ENCODE measurements around the gene U2SURP. TPM values are rescaled to one million over a fixed set of nuclear protein-coding genes. Genes with fewer than 3 reads are reported as not detected.

Gene U2SURP
- total and polyA plus RNA-seq, 4 donors, result 12.3 to 102 (median 62.0) TPM

GRCh38 chr3:143090976-143091837, 89.8 kb downstream of the U2SURP start:
- intact Hi-C loops (cut with DNase I), result no loop called here
- DNase-seq, result no peak
- ATAC-seq (ENCODE audit: low FRiP score), result no peak
- no peak overlapping the region for H3K27ac ChIP-seq (ENCODE audit: low read depth in 1 of 2, low read length in 2 of 2)
- 87 to 89% methylated on average over 9 of the region's 9 CpGs for WGBS, 2 donors
- no peaks in the 10 kb centered on the region for H3K4me1 ChIP-seq (ENCODE audit: control insufficient read depth in 1 of 2, insufficient read depth in 2 of 2, low read length in 2 of 2)
- peaks cover 0 to 2% of the 10 kb centered on the region in 2 donors for H3K27me3 ChIP-seq (ENCODE audit: control insufficient read depth in 1 of 2, insufficient read depth in 2 of 2, low read length in 1 of 2)
- no peak overlapping the region for H3K4me3 ChIP-seq (ENCODE audit: low read length in 2 of 2)
- H3K36me3 ChIP-seq (ENCODE audit: control insufficient read depth in 1 of 2, insufficient read depth in 2 of 2, low read length in 1 of 2), result no peaks in the 10 kb centered on the region
- no peaks in the 10 kb centered on the region for H3K9me3 ChIP-seq (ENCODE audit: control insufficient read depth, low read length)

- Histone ChIP-seq H3K36me3 (ENCODE audit: control insufficient read depth in 1 of 2, insufficient read depth in 2 of 2, low read length in 1 of 2) (no peaks in the 10 kb centered on the region), H3K27ac (ENCODE audit: low read depth in 1 of 2, low read length in 2 of 2) (no peak overlapping the region), H3K9me3 (ENCODE audit: control insufficient read depth, low read length) (no peaks in the 10 kb centered on the region), H3K4me1 (ENCODE audit: control insufficient read depth in 1 of 2, insufficient read depth in 2 of 2, low read length in 2 of 2) (no peaks in the 10 kb centered on the region), H3K4me3 (ENCODE audit: low read length in 2 of 2) (no peak overlapping the region), H3K27me3 (ENCODE audit: control insufficient read depth in 1 of 2, insufficient read depth in 2 of 2, low read length in 1 of 2) (peaks cover 0 to 2% of the 10 kb centered on the region in 2 donors)
- intact Hi-C loops (cut with DNase I), result no loop called here
- WGBS, 2 donors, result 85 to 88% methylated on average over 1 of the region's 1 CpG
- no peak for ATAC-seq (ENCODE audit: low FRiP score)
- DNase-seq, result no peak
These were observed 90.8 kb downstream of the U2SURP start for GRCh38 chr3:143092191-143092590.

GRCh38 chr3:143095813-143096212, 94.4 kb downstream of the U2SURP start:
- Histone ChIP-seq H3K36me3 (ENCODE audit: control insufficient read depth in 1 of 2, insufficient read depth in 2 of 2, low read length in 1 of 2) (no peaks in the 10 kb centered on the region), H3K4me1 (ENCODE audit: control insufficient read depth in 1 of 2, insufficient read depth in 2 of 2, low read length in 2 of 2) (no peaks in the 10 kb centered on the region), H3K27me3 (ENCODE audit: control insufficient read depth in 1 of 2, insufficient read depth in 2 of 2, low read length in 1 of 2) (peaks cover 0 to 2% of the 10 kb centered on the region in 2 donors), H3K4me3 (ENCODE audit: low read length in 2 of 2) (no peak overlapping the region), H3K9me3 (ENCODE audit: control insufficient read depth, low read length) (peaks cover 1% of the 10 kb centered on the region), H3K27ac (ENCODE audit: low read depth in 1 of 2, low read length in 2 of 2) (no peak overlapping the region)
- intact Hi-C loops (cut with DNase I), result no loop called here
- DNase-seq (no peak), ATAC-seq (ENCODE audit: low FRiP score) (no peak)
- WGBS, 2 donors, result 93 to 96% methylated on average over 2 of the region's 2 CpGs

GRCh38 chr3:143098032-143098764, 96.8 kb downstream of the U2SURP start:
- no peak overlapping the region for H3K27ac ChIP-seq (ENCODE audit: low read depth in 1 of 2, low read length in 2 of 2)
- no peaks in the 10 kb centered on the region for H3K36me3 ChIP-seq (ENCODE audit: control insufficient read depth in 1 of 2, insufficient read depth in 2 of 2, low read length in 1 of 2)
- H3K4me3 ChIP-seq (ENCODE audit: low read length in 2 of 2), result no peak overlapping the region
- peaks cover 0 to 2% of the 10 kb centered on the region in 2 donors for H3K27me3 ChIP-seq (ENCODE audit: control insufficient read depth in 1 of 2, insufficient read depth in 2 of 2, low read length in 1 of 2)
- WGBS, 2 donors, result 87 to 89% methylated on average over 5 of the region's 5 CpGs
- DNase-seq (no peak), ATAC-seq (ENCODE audit: low FRiP score) (no peak)
- peaks cover 1% of the 10 kb centered on the region for H3K9me3 ChIP-seq (ENCODE audit: control insufficient read depth, low read length)
- intact Hi-C loops (cut with DNase I), result no loop called here
- no peaks in the 10 kb centered on the region for H3K4me1 ChIP-seq (ENCODE audit: control insufficient read depth in 1 of 2, insufficient read depth in 2 of 2, low read length in 2 of 2)

DNA sequence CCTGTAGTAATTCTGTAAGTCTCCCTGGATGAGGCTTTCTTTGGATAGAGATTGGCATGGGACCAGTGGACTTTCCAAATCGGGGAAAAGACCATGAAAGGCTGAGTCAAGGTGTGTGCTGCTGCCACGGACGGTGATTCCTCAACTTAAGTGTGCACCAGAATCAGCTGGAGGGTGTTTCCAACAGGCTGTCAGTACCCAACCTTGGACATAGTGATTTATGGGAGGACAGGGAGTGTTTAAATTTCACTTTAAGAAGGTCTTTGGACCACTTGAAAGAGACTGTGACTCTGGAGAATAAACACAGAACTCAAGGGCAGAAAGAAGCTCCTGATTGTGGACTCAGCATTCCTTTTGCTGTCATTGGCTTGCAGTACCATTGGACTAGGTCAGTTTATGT, 97.8 kb downstream of the U2SURP start:
- no peak for DNase-seq
- H3K9me3 ChIP-seq (ENCODE audit: control insufficient read depth, low read length), result peaks cover 1% of the 10 kb centered on the region
- no peaks in the 10 kb centered on the region for H3K36me3 ChIP-seq (ENCODE audit: control insufficient read depth in 1 of 2, insufficient read depth in 2 of 2, low read length in 1 of 2)
- WGBS, 2 donors, result 54 to 58% methylated on average over 3 of the region's 3 CpGs
- H3K27me3 ChIP-seq (ENCODE audit: control insufficient read depth in 1 of 2, insufficient read depth in 2 of 2, low read length in 1 of 2), result no peaks in the 10 kb centered on the region
- H3K4me3 ChIP-seq (ENCODE audit: low read length in 2 of 2), result no peak overlapping the region
- H3K27ac ChIP-seq (ENCODE audit: low read depth in 1 of 2, low read length in 2 of 2), result no peak overlapping the region
- no peak for ATAC-seq (ENCODE audit: low FRiP score)
- no peaks in the 10 kb centered on the region for H3K4me1 ChIP-seq (ENCODE audit: control insufficient read depth in 1 of 2, insufficient read depth in 2 of 2, low read length in 2 of 2)
- intact Hi-C loops (cut with DNase I), result no loop called here

GRCh38 chr3:143099690-143100089, 98.3 kb downstream of the U2SURP start:
- H3K4me1 ChIP-seq (ENCODE audit: control insufficient read depth in 1 of 2, insufficient read depth in 2 of 2, low read length in 2 of 2), result no peaks in the 10 kb centered on the region
- H3K4me3 ChIP-seq (ENCODE audit: low read length in 2 of 2), result no peak overlapping the region
- no peak for ATAC-seq (ENCODE audit: low FRiP score)
- H3K36me3 ChIP-seq (ENCODE audit: control insufficient read depth in 1 of 2, insufficient read depth in 2 of 2, low read length in 1 of 2), result no peaks in the 10 kb centered on the region
- WGBS, 2 donors, result 47 to 55% methylated on average over 2 of the region's 2 CpGs
- H3K9me3 ChIP-seq (ENCODE audit: control insufficient read depth, low read length), result peaks cover 1% of the 10 kb centered on the region
- DNase-seq, result no peak
- no peaks in the 10 kb centered on the region for H3K27me3 ChIP-seq (ENCODE audit: control insufficient read depth in 1 of 2, insufficient read depth in 2 of 2, low read length in 1 of 2)
- no peak overlapping the region for H3K27ac ChIP-seq (ENCODE audit: low read depth in 1 of 2, low read length in 2 of 2)
- intact Hi-C loops (cut with DNase I), result no loop called here

- H3K27me3 ChIP-seq (ENCODE audit: control insufficient read depth in 1 of 2, insufficient read depth in 2 of 2, low read length in 1 of 2), result no peaks in the 10 kb centered on the region
- H3K4me1 ChIP-seq (ENCODE audit: control insufficient read depth in 1 of 2, insufficient read depth in 2 of 2, low read length in 2 of 2), result no peaks in the 10 kb centered on the region
- intact Hi-C loops (cut with DNase I), result no loop called here
- DNase-seq (no peak), ATAC-seq (ENCODE audit: low FRiP score) (no peak)
- 50 to 55% methylated on average over 6 of the region's 6 CpGs for WGBS, 2 donors
- no peak overlapping the region for H3K4me3 ChIP-seq (ENCODE audit: low read length in 2 of 2)
- H3K9me3 ChIP-seq (ENCODE audit: control insufficient read depth, low read length), result peaks cover 5% of the 10 kb centered on the region
- no peak overlapping the region for H3K27ac ChIP-seq (ENCODE audit: low read depth in 1 of 2, low read length in 2 of 2)
- no peaks in the 10 kb centered on the region for H3K36me3 ChIP-seq (ENCODE audit: control insufficient read depth in 1 of 2, insufficient read depth in 2 of 2, low read length in 1 of 2)
These were observed 99.1 kb downstream of the U2SURP start for GRCh38 chr3:143100451-143100850.

DNA sequence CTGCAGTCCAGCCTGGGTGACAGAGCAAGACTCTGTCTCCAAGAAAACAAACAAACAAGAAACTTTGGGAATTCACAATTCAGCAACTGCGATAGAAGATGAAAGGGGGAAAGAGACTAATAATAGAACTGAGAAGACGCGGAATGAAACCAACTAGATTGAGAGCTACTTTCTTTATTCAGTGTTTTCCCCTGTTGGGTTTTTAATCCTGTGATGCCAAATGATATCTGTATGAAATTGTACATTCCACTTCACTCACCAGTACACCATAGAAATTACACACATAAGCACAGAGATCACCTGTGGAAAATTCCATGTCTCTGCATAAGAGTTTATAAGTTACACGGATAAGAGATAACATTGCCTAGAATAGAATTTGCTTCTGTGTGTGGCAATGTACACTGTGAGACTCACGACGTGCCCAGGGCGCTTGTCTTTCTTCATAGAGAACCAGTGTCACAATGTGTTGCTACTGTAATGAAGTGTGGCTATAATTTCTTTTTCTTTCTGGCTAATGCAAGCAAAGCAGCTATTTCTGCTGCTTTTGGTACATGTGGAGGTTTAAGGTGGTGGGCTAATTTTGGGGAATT, 100.5 kb downstream of the U2SURP start:
- H3K27ac ChIP-seq (ENCODE audit: low read depth in 1 of 2, low read length in 2 of 2), result no peak overlapping the region
- ATAC-seq (ENCODE audit: low FRiP score) (no peak), DNase-seq (no peak)
- no peaks in the 10 kb centered on the region for H3K4me1 ChIP-seq (ENCODE audit: control insufficient read depth in 1 of 2, insufficient read depth in 2 of 2, low read length in 2 of 2)
- no peak overlapping the region for H3K4me3 ChIP-seq (ENCODE audit: low read length in 2 of 2)
- 58 to 62% methylated on average over 7 of the region's 7 CpGs for WGBS, 2 donors
- peaks cover 5% of the 10 kb centered on the region for H3K9me3 ChIP-seq (ENCODE audit: control insufficient read depth, low read length)
- no peaks in the 10 kb centered on the region for H3K36me3 ChIP-seq (ENCODE audit: control insufficient read depth in 1 of 2, insufficient read depth in 2 of 2, low read length in 1 of 2)
- no peaks in the 10 kb centered on the region for H3K27me3 ChIP-seq (ENCODE audit: control insufficient read depth in 1 of 2, insufficient read depth in 2 of 2, low read length in 1 of 2)
- intact Hi-C loops (cut with DNase I), result no loop called here

Data from aorta (tissue), 5 donors.